HG03469 (cell line): Measurements from ENCODE around the gene SLC22A17.

ENCODE experiments used
- ATAC-seq: cut with Tn5 transposase; IDR thresholded peaks from one replicate; pipeline ENCODE4 v1.9.1; 2021; ENCODE audit warnings: mild to moderate bottlenecking, moderate library complexity, moderate number of reproducible peaks; ENCODE audit not compliant: unreplicated experiment

SLC22A17 gene

GRCh38 chr14:23382276-23382675, 29.6 kb upstream of the SLC22A17 start:
- ATAC-seq, result no peak

- no peak for ATAC-seq
These were observed 29.2 kb upstream of the SLC22A17 start for GRCh38 chr14:23381871-23382270.

- no peak for ATAC-seq
These were observed 28.3 kb upstream of the SLC22A17 start for GRCh38 chr14:23380976-23381375.

- no peak for ATAC-seq
These were observed 27.7 kb upstream of the SLC22A17 start for GRCh38 chr14:23380197-23380914.

GRCh38 chr14:23379366-23380196, 26.9 kb upstream of the SLC22A17 start:
- no peak for ATAC-seq

GRCh38 chr14:23378612-23379220, 26.0 kb upstream of the SLC22A17 start:
- no peak for ATAC-seq

- no peak for ATAC-seq
These were observed 25.2 kb upstream of the SLC22A17 start for GRCh38 chr14:23377573-23378563.

- ATAC-seq, result no peak
These were observed 24.5 kb upstream of the SLC22A17 start for GRCh38 chr14:23377198-23377550.

- ATAC-seq, result no peak
These were observed 24.0 kb upstream of the SLC22A17 start, which contains the start of gene CMTM5 for GRCh38 chr14:23376482-23377197. Gene CMTM5, plus strand, starts transcription at chr14:23377046. Its CDS starts 206 bp downstream, at chr14:23377252.

- ATAC-seq, result no peak
These were observed 23.0 kb upstream of the SLC22A17 start for GRCh38 chr14:23375527-23376251.

- ATAC-seq, result no peak
These were observed 20.4 kb upstream of the SLC22A17 start for GRCh38 chr14:23373041-23373440.

GRCh38 chr14:23372509-23372908, 19.8 kb upstream of the SLC22A17 start, which contains the start of gene IL25:
Gene IL25, plus strand, starts transcription at chr14:23372809.
- no peak for ATAC-seq

GRCh38 chr14:23371865-23372264, 19.2 kb upstream of the SLC22A17 start:
- ATAC-seq, result no peak

- no peak for ATAC-seq
These were observed 17.5 kb upstream of the SLC22A17 start for GRCh38 chr14:23370221-23370620.

GRCh38 chr14:23366426-23366921, 13.8 kb upstream of the SLC22A17 start:
- no peak for ATAC-seq

GRCh38 chr14:23365732-23366425, 13.2 kb upstream of the SLC22A17 start:
- no peak for ATAC-seq

GRCh38 chr14:23365036-23365731, 12.5 kb upstream of the SLC22A17 start, which contains the start of gene EFS:
Gene EFS, minus strand, starts transcription at chr14:23365172. Its CDS starts 147 bp downstream, at chr14:23365025.
- ATAC-seq, result no peak
